ENCODE results near the gene GASK1B. TPM values are rescaled to one million over a fixed set of nuclear protein-coding genes. Genes with fewer than 3 reads are reported as not detected.

Gene GASK1B
- 0.25 to 0.41 TPM (median 0.34 TPM) in 5 replicates for total RNA-seq (2022; extraction: Qiagen RNA extraction)

DNA sequence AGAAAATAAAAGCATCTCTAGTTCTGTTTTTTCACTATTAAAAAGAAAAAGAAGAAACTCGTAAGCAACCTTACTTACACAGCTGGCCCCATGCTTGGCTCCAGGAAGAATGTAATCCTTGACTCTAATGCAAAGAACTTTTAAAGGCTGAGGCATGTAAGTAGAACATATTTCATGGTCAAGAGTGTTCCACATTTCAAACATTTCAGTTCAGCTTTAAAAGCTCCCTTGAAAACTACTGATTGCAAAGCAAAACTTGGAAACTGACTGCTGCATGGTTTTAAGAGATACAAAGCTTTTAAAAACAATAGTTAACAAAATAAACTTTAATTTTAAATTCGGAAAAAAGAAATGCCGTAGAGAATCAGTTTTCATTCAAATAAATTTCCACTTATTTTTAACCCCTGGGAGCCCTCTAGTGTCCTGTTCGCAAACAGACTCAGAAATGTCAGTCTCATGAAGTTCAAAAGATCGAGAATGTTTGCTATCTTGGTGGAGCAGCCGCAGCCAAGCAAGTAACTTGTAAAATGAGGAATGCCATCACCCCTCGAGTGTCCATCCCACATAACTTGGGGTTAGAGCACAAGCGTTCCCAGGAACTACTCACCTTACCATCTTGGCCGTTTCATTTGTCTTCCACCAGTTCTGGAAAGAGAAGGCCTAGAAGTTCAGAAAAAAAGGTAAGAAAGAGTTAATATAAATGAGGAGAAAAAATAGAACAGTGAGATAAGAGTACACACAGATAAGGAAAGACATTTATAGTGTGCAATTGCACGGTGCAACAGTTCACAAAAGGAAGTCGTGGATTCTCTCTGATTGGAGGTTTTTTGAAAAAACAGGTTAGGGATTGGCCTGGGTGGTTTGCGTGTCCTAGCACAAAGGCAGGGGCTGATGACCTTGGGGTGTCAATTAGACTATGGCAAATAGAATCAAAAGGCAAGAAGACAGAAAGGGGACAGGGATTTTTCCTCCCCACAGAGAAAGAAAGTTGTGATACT, at the start of gene GASK1B:
Gene GASK1B, minus strand, starts transcription at position 765 of the 998 bp plus-strand sequence. CDS start 1,650 bp downstream, outside the sequence.

DNA sequence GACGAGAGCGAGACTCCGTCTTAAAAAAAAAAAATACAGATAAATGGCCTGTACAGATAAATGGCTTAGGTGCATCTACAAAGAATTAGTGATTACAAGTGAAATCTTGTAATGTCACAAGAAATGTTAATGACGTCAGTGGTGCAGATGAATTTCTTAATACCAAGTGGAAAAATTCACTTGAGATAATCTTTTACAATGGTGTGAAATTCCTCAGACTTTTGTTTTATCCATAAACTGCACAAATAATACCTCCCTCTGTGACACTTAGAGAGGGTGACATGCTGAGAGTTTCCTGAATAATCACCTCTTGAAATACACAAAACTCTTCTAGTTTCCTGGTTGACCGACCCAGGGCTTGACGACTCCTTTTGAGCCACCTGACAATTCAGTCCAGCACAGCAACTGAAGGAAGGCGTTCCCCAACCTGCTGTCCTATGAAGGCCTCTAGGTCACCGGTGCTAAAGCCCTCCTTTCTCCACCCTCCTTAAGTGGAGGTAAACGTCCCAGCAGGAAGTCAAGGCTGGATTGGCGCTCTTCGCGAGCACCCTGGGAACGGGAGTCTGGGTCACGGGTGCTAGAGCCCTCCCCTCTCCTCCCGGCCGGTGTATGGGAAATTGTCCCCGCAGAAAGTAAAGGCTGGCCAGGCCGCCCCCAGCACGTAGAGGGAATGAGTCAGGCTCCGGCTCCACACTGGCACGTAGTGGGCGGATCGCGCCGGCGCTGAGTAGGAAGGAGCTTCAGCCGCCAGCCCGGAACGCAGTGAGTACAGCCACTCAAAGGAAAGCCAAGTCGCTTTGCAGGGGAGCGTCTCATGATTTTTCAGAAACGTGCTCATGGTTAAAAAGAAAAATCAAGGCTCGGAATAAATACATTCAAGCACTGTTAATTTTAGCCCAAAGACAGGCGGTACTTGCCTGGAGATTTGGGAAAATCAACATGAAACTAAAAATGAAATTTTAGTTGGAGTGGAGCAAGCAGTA, 37.3 kb upstream of the GASK1B start, which contains the start of gene TMEM144:
Gene TMEM144, plus strand, starts transcription at position 662 of the 983 bp plus-strand sequence. CDS start 2,182 bp downstream, outside the sequence.

Other genes with a start within 250 kb of the GASK1B start
- gene TMEM144, start 37.5 kb upstream of the GASK1B start, total RNA-seq (2022; extraction: Qiagen RNA extraction): 2.5 to 3.7 TPM (median 3.1 TPM) in 5 replicates

Measured in A549 treated with AZD2906 at 1 μM for 4 hours (cell line).